Measurements from ENCODE around the gene C1orf87.

The C1orf87 gene

DNA sequence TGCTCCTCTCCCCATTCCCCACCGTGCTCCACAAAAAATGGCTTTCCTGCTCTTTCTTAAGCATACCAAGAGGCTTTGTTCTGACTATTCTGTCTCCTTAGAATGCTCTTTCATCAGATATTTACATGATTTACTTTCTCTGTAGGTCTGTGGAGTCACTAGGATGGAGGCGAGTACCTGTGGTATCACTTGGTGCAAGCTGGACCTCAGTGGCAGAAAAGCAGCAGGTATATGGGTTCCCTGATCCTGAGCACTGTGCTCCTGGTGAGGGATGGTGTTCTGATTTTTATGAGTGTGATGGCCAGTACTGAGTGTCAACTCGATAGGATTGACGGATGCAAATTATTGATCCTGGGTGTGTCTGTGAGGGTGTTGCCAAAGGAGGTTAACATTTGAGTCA lies 10.0 kb downstream of the C1orf87 start:
- DNase-seq (ENCODE audit: low spot score): no peak

- no peak for DNase-seq (ENCODE audit: low spot score)
Measured at GRCh38 chr1:60059468-60059867, 14.1 kb downstream of the C1orf87 start.

DNA sequence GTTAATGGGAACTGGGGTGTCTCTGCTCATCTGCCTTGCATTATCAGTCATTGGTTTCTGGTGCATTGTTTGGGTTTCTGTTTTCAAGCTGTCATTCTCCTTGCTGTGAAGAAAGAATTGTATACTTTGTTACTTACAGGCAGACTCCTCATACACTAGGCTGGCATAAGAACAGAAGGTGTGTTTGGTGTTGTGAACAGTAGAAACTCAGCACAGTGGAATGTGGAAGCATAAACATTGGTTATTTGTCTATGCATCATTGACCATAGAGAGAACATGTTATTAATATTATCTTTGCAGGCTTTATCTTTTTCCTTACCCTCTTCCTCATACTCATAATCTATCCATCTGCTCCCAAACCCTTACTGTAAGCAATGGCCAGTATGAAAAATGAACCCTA lies 18.2 kb downstream of the C1orf87 start:
- no peak for DNase-seq (ENCODE audit: low spot score)

DNA sequence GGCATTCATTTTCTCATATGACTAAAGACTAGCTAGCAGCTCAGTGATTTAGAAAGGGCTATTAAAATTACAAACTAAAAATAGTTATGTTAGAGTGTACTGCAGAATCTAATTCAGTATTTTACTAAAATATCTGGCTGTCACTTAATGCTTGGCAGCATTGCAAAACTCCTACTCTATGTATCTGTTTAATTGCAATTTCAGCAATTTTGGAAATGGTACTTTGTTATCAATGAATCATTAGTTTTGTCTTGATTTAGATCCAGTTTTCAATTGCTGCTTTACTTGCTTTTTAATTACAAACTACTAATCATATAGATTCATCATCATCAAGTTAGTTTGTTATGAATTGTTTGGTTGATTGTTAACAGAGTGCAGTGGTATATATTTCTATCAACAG lies 19.2 kb downstream of the C1orf87 start:
- DNase-seq (ENCODE audit: low spot score): no peak

DNA sequence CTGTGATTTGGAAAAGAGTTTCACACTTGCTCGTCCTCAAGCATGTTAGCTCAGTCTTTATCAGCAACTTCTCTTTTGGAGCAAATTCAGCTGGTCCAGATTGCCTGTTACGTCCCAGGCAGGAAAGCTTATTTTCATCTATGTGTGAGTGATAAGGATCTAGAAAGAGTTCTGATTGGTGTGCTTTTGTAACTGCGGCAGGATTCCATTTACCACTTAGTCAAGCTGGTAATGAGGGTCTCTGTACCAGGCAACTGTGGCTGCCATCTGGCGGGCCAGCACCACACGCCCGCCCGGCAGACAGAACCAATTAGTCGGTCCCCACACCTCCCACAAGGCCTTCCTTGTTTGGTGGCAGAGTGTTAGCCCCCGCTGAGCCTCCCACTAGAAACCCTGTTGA lies 21.0 kb downstream of the C1orf87 start:
- no peak for DNase-seq (ENCODE audit: low spot score)

- DNase-seq (ENCODE audit: low spot score): no peak
Measured at GRCh38 chr1:60051191-60051590, 22.4 kb downstream of the C1orf87 start.

- no peak for DNase-seq (ENCODE audit: low spot score)
Measured at GRCh38 chr1:60049188-60049587, 24.4 kb downstream of the C1orf87 start.

GRCh38 chr1:60044881-60045280 lies 28.7 kb downstream of the C1orf87 start:
- no peak for DNase-seq (ENCODE audit: low spot score)

DNA sequence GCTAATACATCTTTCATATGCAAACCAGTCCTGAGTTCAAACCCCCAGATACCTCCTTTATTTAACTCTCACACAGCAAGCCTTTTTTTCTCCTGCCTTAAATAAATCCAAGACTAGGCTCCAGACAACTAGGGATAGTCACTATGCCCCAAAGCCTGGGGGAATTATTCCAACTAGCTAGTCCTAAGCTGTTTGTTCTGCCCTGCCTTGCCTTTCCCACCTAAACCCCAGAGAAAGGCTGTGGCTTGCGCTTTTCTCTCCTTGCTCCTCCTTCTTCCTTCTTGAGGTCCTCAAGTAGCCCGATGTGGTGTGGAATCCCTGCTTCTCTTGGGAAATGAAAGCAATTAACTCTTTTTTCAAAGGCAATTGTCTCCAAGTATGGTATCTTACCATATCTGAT lies 31.8 kb downstream of the C1orf87 start:
- no peak for DNase-seq (ENCODE audit: low spot score)

GRCh38 chr1:60037669-60038068 lies 35.9 kb downstream of the C1orf87 start:
- DNase-seq (ENCODE audit: low spot score): no peak

GRCh38 chr1:60036856-60037460 lies 36.6 kb downstream of the C1orf87 start:
- no peak for DNase-seq (ENCODE audit: low spot score)

DNA sequence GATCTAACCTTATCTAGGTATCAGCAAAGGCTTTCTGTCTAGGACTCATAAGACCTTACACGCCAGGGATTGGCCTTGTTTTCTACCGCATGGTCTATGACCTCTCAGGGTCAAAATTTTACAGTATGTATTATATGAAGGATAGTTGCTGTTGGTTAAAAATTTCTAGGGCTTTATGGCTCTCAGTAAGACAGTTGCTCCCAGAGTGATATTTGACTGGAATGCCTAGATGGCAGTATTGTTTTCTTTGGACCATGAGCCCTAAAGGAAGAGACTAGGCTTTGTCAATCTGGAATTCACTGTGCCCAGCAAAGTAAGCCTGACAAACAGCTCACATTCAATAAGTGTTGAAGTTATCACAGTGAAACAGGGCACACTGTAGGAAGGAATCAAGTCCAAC lies 37.6 kb downstream of the C1orf87 start:
- DNase-seq (ENCODE audit: low spot score): no peak

DNA sequence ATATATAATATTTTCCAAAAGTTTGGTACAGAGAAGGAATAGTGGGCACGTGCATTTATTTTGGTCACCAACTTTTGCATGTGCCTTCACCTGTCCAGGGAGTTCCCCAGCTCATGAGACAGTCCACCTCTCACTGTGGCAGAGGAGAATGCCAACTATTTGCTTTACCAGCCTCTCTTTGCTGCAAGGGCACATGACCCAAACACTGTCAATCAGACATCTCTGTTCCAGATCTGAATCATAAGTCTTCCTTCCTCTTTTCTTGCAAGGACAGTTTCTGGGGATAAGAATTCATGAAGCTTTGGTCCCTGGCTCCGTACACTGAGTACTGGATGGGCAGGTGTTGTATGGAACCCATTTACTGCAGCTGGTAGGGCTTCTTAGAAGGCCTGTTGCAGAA lies 38.6 kb downstream of the C1orf87 start:
- DNase-seq (ENCODE audit: low spot score): no peak

DNA sequence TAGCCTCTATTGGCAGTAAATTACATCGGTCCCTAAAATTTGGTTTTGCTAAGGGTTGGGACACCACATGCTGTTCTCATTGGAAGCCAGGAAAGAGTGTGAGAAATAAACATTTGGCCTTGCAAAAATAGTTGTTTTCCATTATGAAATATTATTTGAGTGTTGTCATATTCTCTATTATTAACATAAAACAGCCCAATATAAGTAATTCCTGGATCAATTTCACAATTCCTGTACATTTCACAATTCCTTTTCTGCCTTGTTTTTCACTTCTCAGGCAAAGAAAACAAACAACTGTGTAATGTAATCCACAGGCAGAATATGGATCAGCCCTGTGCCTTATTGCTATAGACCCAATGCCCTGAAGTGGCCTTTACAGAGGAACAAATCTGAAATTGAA lies 40.5 kb downstream of the C1orf87 start:
- no peak for DNase-seq (ENCODE audit: low spot score)

DNA sequence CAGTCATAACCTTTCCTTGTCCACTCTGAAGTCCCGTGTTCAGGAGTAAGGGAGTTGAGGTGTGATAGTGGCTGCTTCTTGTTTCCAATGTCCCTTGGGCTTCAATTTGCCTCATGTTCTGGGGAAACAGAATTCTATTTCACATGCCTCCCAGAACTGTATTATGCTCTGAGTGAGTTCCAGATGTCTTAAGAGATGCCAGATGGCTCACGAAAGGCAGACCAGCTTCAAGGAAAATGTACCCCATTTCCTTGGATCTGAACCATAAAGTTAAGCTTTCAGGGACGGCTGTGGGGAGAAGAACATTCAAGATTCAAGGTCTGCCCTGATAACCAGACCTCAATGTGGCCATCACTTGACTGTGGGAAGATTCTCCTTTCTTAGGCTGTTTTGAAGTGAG lies 42.4 kb downstream of the C1orf87 start:
- no peak for DNase-seq (ENCODE audit: low spot score)

- DNase-seq (ENCODE audit: low spot score): no peak
Measured at GRCh38 chr1:60025552-60025951, 48.0 kb downstream of the C1orf87 start.

- DNase-seq (ENCODE audit: low spot score): no peak
Measured at GRCh38 chr1:60017508-60018205, 55.9 kb downstream of the C1orf87 start.

GRCh38 chr1:60010690-60011089 lies 62.9 kb downstream of the C1orf87 start:
- DNase-seq (ENCODE audit: low spot score): no peak

- no peak for DNase-seq (ENCODE audit: low spot score)
Measured at GRCh38 chr1:60008500-60008899, 65.1 kb downstream of the C1orf87 start.

GRCh38 chr1:60000625-60001024 lies 72.9 kb downstream of the C1orf87 start:
- DNase-seq (ENCODE audit: low spot score): no peak

DNA sequence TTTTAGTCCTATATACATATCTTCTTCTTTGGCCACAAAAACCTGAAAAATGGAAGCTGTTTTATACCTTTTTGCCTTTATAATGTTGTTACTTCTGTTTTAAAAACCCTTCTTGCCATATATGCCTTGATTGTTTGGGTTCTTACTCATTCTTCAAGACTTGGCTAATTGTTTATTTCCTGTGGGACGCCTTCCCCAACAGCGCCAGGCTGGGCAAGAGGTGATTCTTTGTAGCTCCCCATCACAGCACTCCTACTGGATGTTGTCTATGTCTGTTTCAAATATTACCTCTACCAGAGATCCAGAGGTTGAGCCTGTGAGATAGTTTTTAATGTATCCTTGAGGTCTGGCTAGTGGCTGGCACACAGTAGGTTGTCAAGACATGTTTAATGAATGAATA lies 73.8 kb downstream of the C1orf87 start:
- no peak for DNase-seq (ENCODE audit: low spot score)

DNA sequence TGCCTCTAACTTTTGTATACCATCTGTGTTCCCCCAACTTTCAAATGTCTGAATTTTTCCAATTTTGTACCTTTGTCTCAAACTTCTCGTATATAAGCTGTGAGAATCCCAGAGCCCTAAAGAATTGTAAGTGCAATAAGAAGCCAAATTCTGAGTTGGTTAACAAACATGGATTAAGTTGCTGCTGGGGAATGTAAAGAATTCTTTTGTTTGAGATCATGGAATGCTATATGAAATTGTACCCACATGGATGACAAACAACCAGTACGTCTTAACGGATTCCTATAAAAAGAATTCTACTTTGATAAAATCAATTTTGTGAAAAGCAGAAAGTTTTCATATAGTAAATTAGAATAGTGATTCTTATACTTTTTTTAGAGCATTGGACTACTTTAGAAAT lies 74.6 kb downstream of the C1orf87 start:
- no peak for DNase-seq (ENCODE audit: low spot score)

- DNase-seq (ENCODE audit: low spot score): no peak
Measured at GRCh38 chr1:59997479-59998115, 76.0 kb downstream of the C1orf87 start.

All from CD4-positive, alpha-beta T cell treated with Interleukin-2 at 100 ng/mL for 4 hours (primary cell).